Prostate gland (tissue), 2 donors: ENCODE results near the gene TUNAR.

Experiments used
- CTCF ChIP-seq, 4 experiments: fragments of 200-600 bp in 2 of 4; fragments of 450-650 bp in 2 of 4; sonication (generic) in 2 of 4; IDR thresholded peaks; 1 replicate in 3 of 4; 2 replicates in 1 of 4; pipeline ENCODE4 v1.5.1; 2016 to 2019; ENCODE audit warnings: antibody characterized with exemption in 4 of 4, mild to moderate bottlenecking in 2 of 4, moderate library complexity in 2 of 4
- POLR2A ChIP-seq: fragments of 450-650 bp; IDR thresholded peaks from one replicate; pipeline ENCODE4 v1.6.1; 2016; ENCODE audit warnings: antibody characterized with exemption, mild to moderate bottlenecking
- POLR2AphosphoS5 ChIP-seq: sonication (generic); formaldehyde crosslinking; IDR thresholded peaks from one replicate; pipeline ENCODE4 v1.6.1; 2017; ENCODE audit warnings: antibody characterized with exemption

GRCh38 chr14:95875831-95876760 is 536 bp upstream of the TUNAR start:
- TF ChIP-seq CTCF (IDR thresholded peaks at IDR 0.05), result no peak
- no peak for TF ChIP-seq POLR2AphosphoS5
- TF ChIP-seq POLR2A, result no peak
